Fibroblast of mammary gland (primary cell): ENCODE data around the gene PTBP3.

ENCODE experiments used
- DNase-seq: peaks from one replicate; pipeline ENCODE4 v3.0.0-alpha.2; 2010; ENCODE audit warnings: low read depth
- H3K4me3 ChIP-seq: 2 replicates; pipeline ENCODE4 v1.5.1; 2011; ENCODE audit warnings: low read depth, mild to moderate bottlenecking, low read length, moderate library complexity; ENCODE audit not compliant: control insufficient read depth
- TF ChIP-seq, protein P1 (sequence below): conservative IDR thresholded peaks from 2 replicates; pipeline ENCODE4 v1.5.1; 2011; ENCODE audit warnings: low read depth, low read length, inconsistent platforms; ENCODE audit not compliant: control insufficient read depth, insufficient read depth

Gene PTBP3

DNA sequence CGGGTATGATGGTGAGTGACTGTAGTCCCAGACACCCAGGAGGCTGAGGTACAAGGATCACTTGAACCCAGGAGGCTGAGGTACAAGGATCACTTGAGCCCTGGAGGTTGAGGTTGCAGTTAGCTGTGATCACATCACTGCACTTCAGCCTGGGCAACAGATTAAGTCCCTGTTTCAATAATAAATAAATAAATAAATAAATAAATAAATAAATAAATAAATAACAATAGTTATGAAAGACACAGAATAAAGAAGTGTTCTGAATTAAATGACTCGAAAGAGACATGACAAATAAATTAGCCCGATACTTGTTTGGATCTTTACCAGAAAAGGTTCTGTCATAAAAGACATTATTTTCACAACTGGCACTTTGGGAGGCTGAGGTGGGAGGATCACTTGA is 86.3 kb downstream of the PTBP3 start:
- H3K4me3 ChIP-seq = no peak overlapping the region
- DNase-seq = no peak
- TF ChIP-seq, protein P1, sequence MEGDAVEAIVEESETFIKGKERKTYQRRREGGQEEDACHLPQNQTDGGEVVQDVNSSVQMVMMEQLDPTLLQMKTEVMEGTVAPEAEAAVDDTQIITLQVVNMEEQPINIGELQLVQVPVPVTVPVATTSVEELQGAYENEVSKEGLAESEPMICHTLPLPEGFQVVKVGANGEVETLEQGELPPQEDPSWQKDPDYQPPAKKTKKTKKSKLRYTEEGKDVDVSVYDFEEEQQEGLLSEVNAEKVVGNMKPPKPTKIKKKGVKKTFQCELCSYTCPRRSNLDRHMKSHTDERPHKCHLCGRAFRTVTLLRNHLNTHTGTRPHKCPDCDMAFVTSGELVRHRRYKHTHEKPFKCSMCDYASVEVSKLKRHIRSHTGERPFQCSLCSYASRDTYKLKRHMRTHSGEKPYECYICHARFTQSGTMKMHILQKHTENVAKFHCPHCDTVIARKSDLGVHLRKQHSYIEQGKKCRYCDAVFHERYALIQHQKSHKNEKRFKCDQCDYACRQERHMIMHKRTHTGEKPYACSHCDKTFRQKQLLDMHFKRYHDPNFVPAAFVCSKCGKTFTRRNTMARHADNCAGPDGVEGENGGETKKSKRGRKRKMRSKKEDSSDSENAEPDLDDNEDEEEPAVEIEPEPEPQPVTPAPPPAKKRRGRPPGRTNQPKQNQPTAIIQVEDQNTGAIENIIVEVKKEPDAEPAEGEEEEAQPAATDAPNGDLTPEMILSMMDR = no peak

DNA sequence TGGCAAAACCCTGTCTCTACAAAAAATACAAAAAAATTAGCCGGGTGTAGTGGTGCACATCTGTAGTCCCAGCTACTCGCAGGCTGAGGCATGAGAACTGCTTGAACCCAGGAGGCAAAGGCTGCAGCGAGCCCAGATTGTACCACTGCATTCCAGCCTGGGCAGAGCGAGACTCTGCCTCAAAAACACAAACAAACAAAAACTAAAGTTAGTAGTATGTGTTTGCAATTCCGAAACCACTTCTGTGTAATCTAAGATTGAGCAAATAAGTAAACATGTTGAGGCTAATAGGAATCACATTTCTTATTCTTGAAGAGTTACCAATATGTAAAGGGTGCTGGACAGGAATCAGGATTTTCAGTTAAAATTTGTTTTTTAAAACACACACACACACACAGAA is 88.3 kb downstream of the PTBP3 start:
- H3K4me3 ChIP-seq = no peak overlapping the region
- TF ChIP-seq, protein P1 = no peak
- DNase-seq = no peak

DNA sequence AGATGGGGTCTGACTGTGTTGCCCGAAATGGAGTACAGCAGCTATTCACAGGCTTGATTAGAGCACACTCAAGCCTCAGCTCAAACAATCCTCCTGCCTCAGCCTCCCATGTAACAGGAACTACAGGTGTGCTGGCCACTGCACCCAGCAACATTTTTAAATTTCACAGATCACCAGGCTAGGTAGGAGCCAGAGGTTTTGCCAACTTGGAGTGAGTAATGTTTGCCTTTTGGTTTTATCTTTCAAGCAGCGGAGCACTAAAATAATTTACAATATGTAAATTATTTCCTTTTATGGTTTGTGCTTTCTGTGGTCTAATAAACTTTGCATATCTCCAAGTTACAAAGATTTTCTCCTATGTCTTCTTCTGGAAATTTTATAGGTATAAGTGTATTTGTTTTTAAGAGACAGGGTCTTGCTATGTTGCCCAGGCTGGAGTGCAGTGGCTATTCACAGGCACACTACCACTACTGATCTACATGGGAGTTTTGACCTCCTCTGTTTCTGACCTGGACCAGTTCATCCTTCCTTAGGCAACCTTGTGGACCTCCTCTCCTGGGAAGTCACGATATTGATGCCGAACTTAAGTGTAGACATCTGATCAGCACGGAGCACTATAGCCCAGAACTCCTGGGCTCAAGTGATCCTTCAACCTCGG is 91.1 kb downstream of the PTBP3 start:
- no peak overlapping the region for H3K4me3 ChIP-seq
- DNase-seq = no peak
- TF ChIP-seq, protein P1 = no peak

DNA sequence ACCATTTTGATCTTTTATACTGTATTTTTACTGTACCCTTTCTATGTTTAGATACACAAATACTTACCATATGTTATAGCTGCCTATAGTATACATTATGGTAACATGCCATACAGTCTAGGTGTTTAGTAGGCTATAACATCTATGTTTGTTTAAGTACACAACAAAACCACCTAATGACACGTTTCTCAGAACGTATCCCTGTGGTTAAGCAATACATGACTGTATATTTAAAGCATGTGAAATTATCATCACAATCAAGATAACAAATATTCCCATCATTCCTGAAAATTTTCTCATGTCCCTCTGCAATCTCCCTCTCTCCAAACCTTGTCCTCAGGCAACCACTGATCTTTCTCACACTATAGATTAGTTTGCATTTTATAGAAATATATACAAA is 91.9 kb downstream of the PTBP3 start:
- TF ChIP-seq, protein P1 = no peak
- no peak for DNase-seq
- H3K4me3 ChIP-seq = no peak overlapping the region

- no peak overlapping the region for H3K4me3 ChIP-seq
- DNase-seq = no peak
- TF ChIP-seq, protein P1 = no peak
Measured at GRCh38 chr9:112239708-112240107, 93.7 kb downstream of the PTBP3 start.

GRCh38 chr9:112239284-112239683 is 94.1 kb downstream of the PTBP3 start:
- DNase-seq = no peak
- H3K4me3 ChIP-seq = no peak overlapping the region
- TF ChIP-seq, protein P1 = no peak

GRCh38 chr9:112234779-112235178 is 98.6 kb downstream of the PTBP3 start:
- DNase-seq = no peak
- H3K4me3 ChIP-seq = no peak overlapping the region
- TF ChIP-seq, protein P1 = no peak
